ENCODE results near the gene GLP1R. TPM values are rescaled to one million over a fixed set of nuclear protein-coding genes. Genes with fewer than 3 reads are reported as not detected.

GLP1R gene
- total RNA-seq, 1 experiment from 2014 or later, result not detected

DNA sequence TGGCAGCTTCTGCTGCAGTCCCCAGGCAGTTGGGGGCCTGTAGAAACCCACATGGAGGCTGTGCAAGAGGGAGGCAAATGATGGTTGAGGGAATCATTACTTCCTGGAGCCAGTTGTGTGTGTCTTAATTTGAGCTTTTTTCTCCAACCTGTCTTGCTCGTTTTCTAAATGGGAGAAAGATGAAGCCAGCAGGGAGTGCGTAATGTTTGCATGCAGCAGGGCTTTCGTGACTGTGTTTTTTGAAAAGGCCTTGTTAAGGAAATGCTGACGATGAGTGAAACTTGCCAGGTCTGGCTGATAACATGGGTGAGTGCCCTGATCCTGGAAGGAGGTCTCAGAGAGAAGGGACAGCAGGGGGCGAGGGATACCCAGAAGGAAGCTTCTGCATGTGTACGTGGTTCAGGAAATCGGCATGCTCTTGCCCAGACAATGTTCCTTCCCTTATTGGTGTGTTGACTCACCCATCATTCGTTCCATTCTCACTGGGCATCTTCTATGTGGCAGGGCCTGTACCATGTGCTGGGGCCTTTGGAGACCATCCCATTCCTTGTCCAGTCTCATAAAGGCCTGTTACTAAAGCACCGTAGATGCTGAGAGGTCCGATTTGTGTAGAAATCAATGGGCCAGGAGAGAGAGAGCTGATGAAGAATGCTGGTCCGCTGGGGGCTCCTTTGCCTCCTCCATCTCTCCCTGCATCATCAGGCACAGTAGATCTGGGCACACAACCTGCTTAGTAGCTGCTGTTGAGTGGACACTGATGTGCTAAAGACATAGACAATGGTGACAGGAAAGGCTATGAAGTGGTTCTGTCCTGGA, 27.4 kb downstream of the GLP1R start:
- Histone ChIP-seq H3K4me1 (ENCODE audit: insufficient read depth, low read length) (no peaks in the 10 kb centered on the region), H2AFZ (ENCODE audit: low read length) (no peak overlapping the region), H3K4me3 (ENCODE audit: low read length) (no peak overlapping the region), H3K36me3 (ENCODE audit: low read depth, low read length) (no peaks in the 10 kb centered on the region), H3K27me3 (ENCODE audit: low read length) (peaks cover 51% of the 10 kb centered on the region), H3F3A (ENCODE audit: low read length, unreplicated experiment) (no peaks in the 10 kb centered on the region), H3K79me2 (ENCODE audit: low read length) (no peaks in the 10 kb centered on the region), H4K20me1 (ENCODE audit: low read length) (no peaks in the 10 kb centered on the region), H3K9me3 (ENCODE audit: low read length) (no peaks in the 10 kb centered on the region), H3K4me2 (ENCODE audit: low read length) (no peak overlapping the region), H3K9me2 (replicated peaks; ENCODE audit: low read length) (no peaks in the 10 kb centered on the region), H3K27ac (ENCODE audit: low read length) (no peak overlapping the region), H3K9ac (ENCODE audit: low read length) (no peak overlapping the region)
- no peak for DNase-seq
- BruUV-seq (replicated peaks), result no TSS peak
- CTCF ChIA-PET, result no interaction called here
- no peak for TF ChIP-seq CTCF (conservative IDR thresholded peaks at IDR 0.05; ENCODE audit: low read depth, low read length)
- no peak for TF ChIP-seq EZH2 (IDR thresholded peaks at IDR 0.05; ENCODE audit: low read length, unreplicated experiment)
- TF ChIP-seq EZH2phosphoT487 (IDR thresholded peaks at IDR 0.05; ENCODE audit: borderline replicate concordance, low read length), result no peak
- POLR2A ChIA-PET (ENCODE audit: unreplicated experiment), result no interaction called here
- intact Hi-C loops (cut with micrococcal nuclease), result no loop called here
- no peak for ATAC-seq

- H3K4me3 ChIP-seq (ENCODE audit: low read length), result no peak overlapping the region
- no peaks in the 10 kb centered on the region for H3K4me1 ChIP-seq (ENCODE audit: insufficient read depth, low read length)
- H3K27me3 ChIP-seq (ENCODE audit: low read length), result peaks cover 44% of the 10 kb centered on the region
- H3K9ac ChIP-seq (ENCODE audit: low read length), result no peak overlapping the region
- H3K36me3 ChIP-seq (ENCODE audit: low read depth, low read length), result no peaks in the 10 kb centered on the region
- TF ChIP-seq EZH2 (IDR thresholded peaks at IDR 0.05; ENCODE audit: low read length, unreplicated experiment), result no peak
- TF ChIP-seq EZH2phosphoT487 (IDR thresholded peaks at IDR 0.05; ENCODE audit: borderline replicate concordance, low read length), result no peak
- TF ChIP-seq CTCF (conservative IDR thresholded peaks at IDR 0.05; ENCODE audit: low read depth, low read length), result no peak
- POLR2A ChIA-PET (ENCODE audit: unreplicated experiment), result no interaction called here
- DNase-seq (no peak), ATAC-seq (no peak)
- H3K27ac ChIP-seq (ENCODE audit: low read length), result no peak overlapping the region
- H4K20me1 ChIP-seq (ENCODE audit: low read length), result no peaks in the 10 kb centered on the region
- no peaks in the 10 kb centered on the region for H3K9me2 ChIP-seq (replicated peaks; ENCODE audit: low read length)
- H3K79me2 ChIP-seq (ENCODE audit: low read length), result no peaks in the 10 kb centered on the region
- no peaks in the 10 kb centered on the region for H3K9me3 ChIP-seq (ENCODE audit: low read length)
- H3K4me2 ChIP-seq (ENCODE audit: low read length), result no peak overlapping the region
- BruUV-seq (replicated peaks), result no TSS peak
- CTCF ChIA-PET, result no interaction called here
- H2AFZ ChIP-seq (ENCODE audit: low read length), result no peak overlapping the region
- intact Hi-C loops (cut with micrococcal nuclease), result no loop called here
- H3F3A ChIP-seq (ENCODE audit: low read length, unreplicated experiment), result no peaks in the 10 kb centered on the region
Observed at GRCh38 chr6:39076623-39077535, 28.3 kb downstream of the GLP1R start.
